ENCODE results near the gene ABCG4.

ABCG4 gene

DNA sequence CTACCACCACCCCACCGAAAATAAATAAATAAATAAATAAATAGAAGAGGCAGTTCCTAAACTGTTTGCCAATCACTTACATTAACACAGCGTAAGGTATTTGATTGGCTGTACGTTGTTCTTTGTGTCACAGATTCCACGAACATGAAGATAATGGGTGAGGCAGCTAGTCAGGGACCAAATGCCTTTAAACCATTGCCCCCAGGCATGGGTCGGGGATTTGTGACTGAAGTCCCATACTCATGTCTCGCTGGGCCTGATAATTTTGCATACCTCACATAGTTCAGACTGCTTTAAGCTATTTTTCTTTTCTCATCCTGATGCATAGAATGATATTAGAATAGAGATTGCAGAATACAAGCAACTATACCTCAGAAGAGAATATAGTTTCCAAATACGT is 53.7 kb downstream of the ABCG4 start:
- no peak overlapping the region for H3K9ac ChIP-seq
- no peaks in the 10 kb centered on the region for H3K27me3 ChIP-seq
- H3K4me1 ChIP-seq, result peaks cover 16% of the 10 kb centered on the region
- peaks cover 2% of the 10 kb centered on the region for H4K20me1 ChIP-seq
- H3K36me3 ChIP-seq, result no peaks in the 10 kb centered on the region
- no peak overlapping the region for H3K27ac ChIP-seq
- H3K4me3 ChIP-seq, result no peak overlapping the region
- H3K9me3 ChIP-seq, result no peaks in the 10 kb centered on the region
- TF ChIP-seq Cebpa-rat (IDR thresholded peaks at IDR 0.05), result no peak
- H3K4me2 ChIP-seq, result no peak overlapping the region

DNA sequence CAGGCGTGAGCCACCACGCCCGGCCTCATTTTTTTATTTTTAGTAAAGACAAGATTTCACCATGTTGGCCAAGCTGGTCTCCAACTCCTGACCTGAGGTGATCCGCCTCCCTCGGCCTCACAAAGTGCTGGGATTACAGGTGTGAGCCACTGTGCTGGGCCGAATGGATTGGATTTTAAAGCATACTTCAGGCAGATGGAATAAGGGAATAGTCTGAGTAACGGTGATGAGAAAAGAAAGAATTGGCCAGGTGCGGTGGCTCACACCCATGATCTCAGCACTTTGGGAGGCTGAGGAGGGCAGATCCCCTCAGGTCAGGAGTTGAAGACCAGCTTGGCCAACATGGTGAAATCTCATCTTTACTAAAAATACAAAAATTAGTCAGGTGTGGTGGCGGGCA is 55.2 kb downstream of the ABCG4 start:
- peaks cover 29% of the 10 kb centered on the region for H3K4me1 ChIP-seq
- H3K9me3 ChIP-seq, result no peaks in the 10 kb centered on the region
- H3K9ac ChIP-seq, result no peak overlapping the region
- H4K20me1 ChIP-seq, result peaks cover 17% of the 10 kb centered on the region
- no peaks in the 10 kb centered on the region for H3K36me3 ChIP-seq
- H3K4me2 ChIP-seq, result no peak overlapping the region
- no peak overlapping the region for H3K27ac ChIP-seq
- no peak overlapping the region for H3K4me3 ChIP-seq
- TF ChIP-seq Cebpa-rat (IDR thresholded peaks at IDR 0.05), result no peak
- H3K27me3 ChIP-seq, result no peaks in the 10 kb centered on the region

DNA sequence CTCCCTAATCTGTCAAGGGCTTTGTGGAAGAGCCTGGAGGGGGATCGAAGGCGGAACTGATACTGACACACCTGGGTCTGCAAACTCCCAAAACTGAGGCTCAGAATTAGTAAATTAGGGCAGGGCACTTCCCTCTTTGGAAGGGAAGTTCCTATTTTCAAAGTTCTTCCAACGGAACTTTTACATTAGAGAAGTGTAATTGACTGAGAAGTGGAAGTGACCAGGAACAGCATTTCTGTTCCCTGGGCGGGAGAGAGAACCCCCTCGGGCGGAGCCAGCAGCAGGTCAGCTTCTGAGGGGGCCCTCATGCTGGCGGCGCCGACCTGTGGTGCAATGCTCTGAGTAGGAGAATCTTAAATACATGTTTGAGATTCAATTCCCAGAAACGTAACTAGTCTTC is 56.2 kb downstream of the ABCG4 start:
- H3K4me2 ChIP-seq, result peak overlapping the region; percentile 85
- H3K4me3 ChIP-seq, result peak overlapping the region; percentile 98
- peak overlapping the region; percentile 89; the same call in 1 of the 2 replicates for H3K9ac ChIP-seq
- peak overlapping the region; percentile 6; the same call in 1 of the 2 replicates for H3K27ac ChIP-seq
- H3K27me3 ChIP-seq, result no peaks in the 10 kb centered on the region
- peaks cover 27% of the 10 kb centered on the region for H4K20me1 ChIP-seq
- no peak for TF ChIP-seq Cebpa-rat (IDR thresholded peaks at IDR 0.05)
- no peaks in the 10 kb centered on the region for H3K9me3 ChIP-seq
- H3K4me1 ChIP-seq, result peaks cover 33% of the 10 kb centered on the region
- H3K36me3 ChIP-seq, result no peaks in the 10 kb centered on the region

- Histone ChIP-seq H4K20me1 (peaks cover 35% of the 10 kb centered on the region), H3K4me1 (peaks cover 33% of the 10 kb centered on the region), H3K27ac (peak within 1 kb of the TSS; percentile 82), H3K36me3 (no peaks in the 10 kb centered on the region), H3K9me3 (no peaks in the 10 kb centered on the region), H3K4me3 (peak within 1 kb of the TSS; percentile 98), H3K9ac (peak within 1 kb of the TSS; percentile 89), H3K4me2 (peak within 1 kb of the TSS; percentile 94), H3K27me3 (no peaks in the 10 kb centered on the region)
- TF ChIP-seq Cebpa-rat (IDR thresholded peaks at IDR 0.05), result no peak
These were observed 57.0 kb downstream of the ABCG4 start, which contains the start of gene CBL for GRCh38 chr11:119205574-119206510. CBL (plus strand) TSS chr11:119206339; CDS start chr11:119206418, 79 bp downstream.

DNA sequence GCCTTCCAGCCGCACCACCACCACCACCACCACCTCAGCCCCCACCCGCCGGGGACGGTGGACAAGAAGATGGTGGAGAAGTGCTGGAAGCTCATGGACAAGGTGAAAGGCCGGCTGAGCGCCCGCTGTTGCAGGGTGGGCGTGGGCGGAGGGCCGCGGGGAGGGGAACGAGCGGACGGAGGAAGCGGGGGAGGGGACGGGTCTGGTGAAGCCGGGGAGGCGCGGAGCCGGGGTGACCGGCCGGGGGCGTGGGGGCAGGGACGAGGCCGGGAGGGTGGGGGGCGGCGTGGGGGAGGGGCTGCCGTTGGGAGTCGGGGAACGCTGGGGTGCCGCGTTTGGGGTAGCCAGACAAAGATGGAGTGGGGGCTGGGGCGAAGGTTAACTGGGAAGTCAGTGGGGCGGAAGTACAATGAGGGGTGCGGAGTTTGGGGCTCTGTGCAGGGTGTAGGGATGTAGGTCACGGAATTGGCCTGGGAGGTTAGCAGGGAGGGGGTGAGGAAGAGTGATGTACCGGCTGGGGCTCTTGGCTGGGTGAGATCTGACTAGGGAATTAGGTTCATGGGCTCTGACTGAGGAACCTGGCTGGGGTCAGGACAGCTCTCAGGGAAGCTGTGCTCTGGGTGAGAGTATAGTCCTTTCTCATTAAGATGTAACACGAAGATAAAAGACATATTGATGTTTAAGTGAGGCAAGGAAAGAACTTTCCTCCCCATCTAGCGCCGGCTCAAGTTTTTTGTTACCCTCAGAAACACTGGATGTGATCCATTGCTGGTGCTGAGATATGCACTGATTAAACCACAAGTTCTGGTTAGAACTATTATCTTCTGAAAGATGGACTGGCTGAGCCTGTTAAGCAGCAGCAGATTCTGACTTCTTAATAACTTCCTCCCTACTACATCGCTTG is 57.9 kb downstream of the ABCG4 start:
- Histone ChIP-seq H3K9me3 (no peaks in the 10 kb centered on the region), H3K4me3 (peak overlapping the region; percentile 98), H3K9ac (peak overlapping the region; percentile 89), H3K27ac (peak overlapping the region; percentile 82), H3K4me1 (peaks cover 33% of the 10 kb centered on the region), H3K36me3 (no peaks in the 10 kb centered on the region), H3K27me3 (no peaks in the 10 kb centered on the region), H3K4me2 (peak overlapping the region; percentile 94), H4K20me1 (peaks cover 44% of the 10 kb centered on the region)
- TF ChIP-seq Cebpa-rat (IDR thresholded peaks at IDR 0.05), result no peak

DNA sequence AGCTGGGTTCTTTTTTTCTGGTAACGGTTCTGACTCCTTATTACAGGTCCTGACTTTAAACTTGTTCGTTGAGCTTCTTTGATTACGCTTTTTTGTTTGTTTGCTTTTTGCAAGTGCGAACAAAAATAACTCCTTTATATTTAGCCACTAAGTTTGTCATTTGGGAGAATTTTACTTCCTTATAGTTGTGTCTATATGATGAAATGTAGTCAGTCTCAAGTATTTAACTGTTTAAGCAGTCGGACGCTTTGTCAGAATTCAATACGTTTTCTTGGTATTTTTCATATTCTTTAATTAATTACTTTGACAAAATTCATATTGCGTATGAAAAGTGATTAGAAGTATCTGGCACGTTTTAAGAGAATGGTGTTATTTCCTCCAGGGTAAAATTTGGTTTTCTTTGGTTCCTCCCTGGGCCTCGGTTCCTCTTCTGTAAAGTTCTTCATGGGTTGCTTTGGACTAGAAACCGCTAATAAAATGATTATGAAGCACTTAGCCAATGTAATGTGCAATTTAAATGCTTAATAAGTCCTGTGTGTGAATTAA is 58.6 kb downstream of the ABCG4 start:
- Histone ChIP-seq H3K9ac (peak overlapping the region; percentile 79), H3K27ac (peak overlapping the region; percentile 57), H3K9me3 (no peaks in the 10 kb centered on the region), H4K20me1 (peaks cover 51% of the 10 kb centered on the region), H3K27me3 (no peaks in the 10 kb centered on the region), H3K4me2 (peak overlapping the region; percentile 94), H3K4me3 (peak overlapping the region; percentile 98), H3K4me1 (peaks cover 33% of the 10 kb centered on the region), H3K36me3 (no peaks in the 10 kb centered on the region)
- no peak for TF ChIP-seq Cebpa-rat (IDR thresholded peaks at IDR 0.05)

DNA sequence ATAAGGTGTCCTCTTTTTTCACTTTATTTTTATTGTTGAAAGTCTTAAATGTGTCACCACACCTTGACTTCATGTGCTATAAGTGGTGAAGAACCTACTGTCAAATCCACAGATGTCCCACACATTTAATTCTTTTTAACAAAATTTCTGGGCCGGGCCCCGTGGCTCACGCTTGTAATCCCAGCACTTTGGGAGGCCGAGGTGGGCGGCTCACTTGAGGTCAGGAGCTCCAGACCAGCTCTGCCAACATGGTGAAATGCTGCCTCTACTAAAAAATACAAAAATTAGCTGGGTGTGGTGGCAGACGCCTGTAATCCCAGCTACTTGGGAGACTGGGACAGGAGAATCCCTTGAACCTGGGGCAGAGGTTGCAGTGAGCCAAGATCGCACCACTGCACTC is 60.3 kb downstream of the ABCG4 start:
- Histone ChIP-seq H3K4me3 (no peak overlapping the region), H3K4me1 (peaks cover 33% of the 10 kb centered on the region), H3K9ac (no peak overlapping the region), H4K20me1 (peaks cover 68% of the 10 kb centered on the region), H3K4me2 (no peak overlapping the region), H3K27ac (no peak overlapping the region), H3K27me3 (no peaks in the 10 kb centered on the region), H3K9me3 (no peaks in the 10 kb centered on the region), H3K36me3 (no peaks in the 10 kb centered on the region)
- TF ChIP-seq Cebpa-rat (IDR thresholded peaks at IDR 0.05), result no peak

- H3K27me3 ChIP-seq, result no peaks in the 10 kb centered on the region
- no peak overlapping the region for H3K27ac ChIP-seq
- H3K9ac ChIP-seq, result no peak overlapping the region
- peaks cover 28% of the 10 kb centered on the region for H3K4me1 ChIP-seq
- H3K9me3 ChIP-seq, result no peaks in the 10 kb centered on the region
- H3K36me3 ChIP-seq, result no peaks in the 10 kb centered on the region
- H4K20me1 ChIP-seq, result peaks cover 77% of the 10 kb centered on the region
- H3K4me3 ChIP-seq, result no peak overlapping the region
- no peak for TF ChIP-seq Cebpa-rat (IDR thresholded peaks at IDR 0.05)
- no peak overlapping the region for H3K4me2 ChIP-seq
These were observed 61.2 kb downstream of the ABCG4 start for GRCh38 chr11:119210050-119210449.

All from BLaER1 (cell line).